GM21576 (cell line): ENCODE measurements around the gene HIVEP3.
A peak's percentile ranks its signal among the peaks of the same experiment; 100 is the strongest.

Experiments
- ATAC-seq: cut with Tn5 transposase; IDR thresholded peaks from one replicate; pipeline ENCODE4 v1.9.1; 2021; ENCODE audit warnings: mild to moderate bottlenecking, moderate library complexity; ENCODE audit not compliant: unreplicated experiment

HIVEP3 gene

DNA sequence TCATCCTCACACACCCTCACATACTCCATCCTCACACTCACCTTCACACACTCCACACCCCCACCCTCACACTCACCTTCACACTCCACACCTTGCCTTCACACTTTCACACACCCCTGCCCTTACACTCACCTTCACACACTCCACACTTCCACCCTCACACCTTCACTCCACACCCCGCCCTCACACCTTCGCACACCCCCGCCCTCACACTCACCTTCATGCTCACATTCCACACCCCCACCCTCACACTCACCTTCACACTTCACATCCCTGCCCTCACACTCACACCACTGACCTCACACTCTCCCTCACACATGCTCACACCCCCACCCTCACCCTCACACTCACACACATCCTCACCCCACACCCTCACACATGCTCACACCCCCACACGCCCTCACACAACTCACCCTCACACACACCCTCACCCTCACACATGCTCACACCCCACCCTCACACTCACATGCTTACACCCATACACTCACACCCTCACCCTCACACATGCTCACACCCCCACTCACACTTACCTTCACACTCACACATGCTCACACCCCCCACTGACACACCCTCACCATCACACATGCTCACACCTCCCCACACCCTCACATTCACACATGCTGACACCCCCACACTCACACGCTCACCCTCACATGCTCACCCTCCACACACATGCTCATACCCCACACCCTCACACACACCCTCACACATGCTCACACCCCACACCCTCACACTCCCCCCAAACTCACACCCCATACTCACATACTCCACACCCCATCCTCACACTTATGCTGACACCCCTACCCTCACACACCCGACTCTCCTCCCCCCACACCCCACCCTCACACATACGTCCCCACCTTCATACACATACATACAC is 389.8 kb downstream of the HIVEP3 start:
- no peak for ATAC-seq

DNA sequence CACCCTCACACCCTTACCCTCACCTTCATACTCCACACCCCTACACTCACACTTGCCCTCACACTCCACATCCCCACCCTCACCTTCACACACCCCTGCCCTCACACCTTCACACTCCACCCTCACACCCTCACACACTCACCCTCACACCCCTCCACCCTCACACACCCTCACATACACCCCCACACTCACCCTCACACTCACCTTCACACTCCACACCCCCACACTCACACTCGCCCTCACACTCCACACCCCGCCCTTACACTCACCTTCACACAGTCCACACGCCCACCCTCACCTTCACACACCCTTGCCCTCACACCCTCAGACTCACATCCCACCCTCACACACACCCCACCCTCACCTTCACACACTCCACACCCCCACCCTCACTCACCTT is 390.6 kb downstream of the HIVEP3 start:
- no peak for ATAC-seq

DNA sequence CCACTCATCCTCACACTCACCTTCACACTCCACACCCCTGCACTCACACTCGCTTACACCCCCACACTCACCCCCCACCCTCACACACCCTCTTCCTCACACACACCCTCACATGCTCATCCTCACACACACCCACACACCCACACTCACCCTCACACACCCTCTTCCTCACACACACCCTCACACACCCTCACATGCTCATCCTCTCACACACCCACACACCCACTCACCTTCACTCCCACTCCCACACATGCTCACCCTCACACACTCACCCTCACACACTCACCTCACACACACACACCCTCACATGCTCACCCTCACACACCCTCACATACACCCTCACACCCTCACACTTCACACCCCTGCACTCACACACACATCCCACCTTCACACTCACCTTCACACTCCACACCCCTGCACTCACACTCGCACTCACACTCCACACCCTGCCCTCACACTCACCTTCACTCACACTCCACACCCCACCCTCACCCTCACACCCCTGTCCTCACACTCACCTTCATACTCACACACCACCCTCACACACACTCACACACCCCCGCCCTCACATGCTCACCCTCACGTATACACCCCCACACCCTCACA is 391.7 kb downstream of the HIVEP3 start:
- ATAC-seq: no peak

DNA sequence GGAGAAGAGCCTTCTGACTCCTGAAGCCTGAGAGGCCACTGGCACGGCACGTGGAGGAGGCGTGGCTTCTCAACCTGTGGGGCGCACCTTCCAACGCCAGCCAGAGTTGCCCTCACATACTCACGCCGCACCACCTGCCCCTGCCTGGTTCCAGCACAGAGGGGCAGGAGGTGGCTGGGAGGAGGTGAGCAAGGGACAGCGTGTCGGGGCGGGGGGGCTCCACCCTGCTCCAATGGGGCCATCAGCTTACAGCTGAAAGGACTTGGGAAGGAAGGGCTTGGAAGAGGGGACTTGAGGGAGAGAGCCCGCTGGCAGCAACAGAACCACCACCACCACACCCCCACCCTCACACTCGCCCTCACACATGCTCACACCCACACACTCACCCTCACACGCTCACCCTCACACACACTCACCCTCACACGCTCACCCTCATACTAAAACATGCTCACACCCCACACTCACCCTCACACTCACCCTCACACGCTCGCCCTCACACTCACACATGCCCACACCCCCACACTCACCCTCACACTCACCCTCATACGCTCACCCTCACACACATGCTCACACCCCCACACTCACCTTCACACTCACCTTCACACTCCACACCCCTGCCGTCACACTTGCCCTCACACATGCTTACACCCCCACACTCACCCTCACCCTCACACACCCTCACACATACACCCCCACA is 392.7 kb downstream of the HIVEP3 start:
- ATAC-seq: no peak

DNA sequence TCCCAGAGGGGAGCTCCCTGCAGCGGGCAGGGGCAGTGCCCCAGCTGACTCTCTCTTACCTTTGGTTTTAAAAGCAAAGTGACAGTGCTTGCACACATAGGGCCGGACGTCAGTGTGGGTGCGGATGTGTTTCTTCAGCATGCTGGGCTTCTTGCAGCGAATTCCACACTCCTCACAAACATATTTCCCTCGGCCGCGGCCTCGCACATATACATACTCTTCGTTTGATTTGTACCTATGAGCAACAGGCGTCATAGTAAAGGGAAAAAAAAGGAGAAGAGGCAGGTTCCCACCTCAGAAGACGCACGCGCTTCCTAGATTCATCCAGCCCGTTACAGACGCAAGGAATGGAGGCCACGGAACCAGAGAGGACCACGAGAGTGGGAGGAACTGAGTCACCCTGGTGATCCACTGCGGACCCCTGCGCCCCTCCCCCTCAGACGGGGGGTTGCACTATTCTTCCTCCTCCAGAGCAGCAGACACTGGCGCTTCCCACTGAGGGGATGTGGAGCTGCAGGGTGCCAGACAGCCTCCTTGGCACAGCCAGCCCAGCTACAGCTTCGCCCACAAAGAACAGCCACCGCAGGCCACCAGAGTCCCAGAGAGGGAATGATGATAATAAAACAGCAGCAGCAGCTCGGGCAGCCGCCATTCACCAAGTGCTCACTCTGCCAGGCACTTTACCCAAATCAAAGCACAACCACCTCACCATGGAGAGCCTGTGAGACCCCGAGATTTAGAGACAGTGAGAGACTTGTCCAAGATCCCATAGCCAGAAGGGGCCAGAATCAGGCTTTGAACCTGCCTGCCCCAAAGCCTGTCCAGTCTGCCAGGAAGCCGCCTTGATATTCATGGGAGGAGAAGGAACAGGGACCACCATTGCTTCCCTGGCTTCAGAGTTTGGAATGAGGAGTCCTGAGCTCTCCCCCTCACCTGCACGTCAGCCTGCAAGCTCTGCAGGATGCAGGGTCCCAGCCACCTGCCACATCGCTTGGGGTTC is 393.7 kb downstream of the HIVEP3 start:
- ATAC-seq: no peak

DNA sequence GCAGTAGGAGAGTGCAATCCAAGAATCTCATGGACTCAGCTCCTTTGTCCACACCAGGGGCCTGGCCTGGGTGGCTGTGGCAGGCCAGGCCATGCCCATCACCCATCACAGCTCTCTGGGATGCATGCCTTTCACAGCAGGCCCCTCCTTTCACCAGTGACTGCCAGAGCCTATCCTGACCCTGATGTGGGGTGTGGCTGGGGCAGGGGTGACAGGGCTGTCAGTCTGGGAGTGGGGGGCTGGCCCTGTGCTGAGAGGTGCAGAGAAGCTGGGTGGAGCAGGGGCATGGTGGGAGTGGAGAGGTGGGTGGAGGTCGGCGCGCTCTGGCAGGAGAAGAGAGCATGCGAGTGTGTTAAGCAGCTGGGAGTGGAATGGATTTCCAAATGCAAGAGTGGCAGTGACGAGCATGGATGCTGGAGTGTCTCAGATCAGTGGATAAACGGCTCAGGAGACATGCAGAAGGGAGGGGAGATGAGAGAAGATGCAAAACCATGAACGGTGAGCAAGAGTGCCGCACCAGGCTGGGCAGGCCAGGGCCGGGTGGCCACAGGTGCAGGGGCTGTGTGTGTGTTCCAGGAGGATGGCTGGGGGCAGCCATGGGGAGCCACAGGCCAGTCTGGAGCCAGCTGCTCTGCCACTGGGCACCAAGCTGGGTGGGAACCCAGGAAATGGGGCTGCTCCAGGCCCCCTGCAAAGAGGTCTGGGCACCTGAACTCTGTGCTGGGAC is 394.6 kb downstream of the HIVEP3 start:
- no peak for ATAC-seq

DNA sequence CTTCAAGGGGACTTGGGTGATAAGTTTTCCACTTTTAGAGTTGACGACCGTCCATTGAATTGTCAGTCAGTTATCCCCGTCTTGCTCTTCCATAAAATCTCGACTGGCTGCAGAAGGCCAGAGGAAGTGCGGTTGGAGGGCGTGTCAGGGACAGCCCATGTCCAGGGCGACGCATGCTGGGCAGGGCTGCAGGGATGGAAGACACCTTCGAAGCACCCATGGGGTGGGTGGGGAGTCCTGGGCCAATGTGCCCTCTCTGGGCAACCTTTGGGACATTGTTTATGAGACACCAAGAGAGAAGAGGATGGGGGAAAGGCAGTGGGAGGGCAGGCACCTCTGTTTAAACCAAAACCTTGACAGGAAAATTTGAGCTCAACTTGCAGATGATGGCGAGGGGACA is 395.7 kb downstream of the HIVEP3 start:
- ATAC-seq: no peak

DNA sequence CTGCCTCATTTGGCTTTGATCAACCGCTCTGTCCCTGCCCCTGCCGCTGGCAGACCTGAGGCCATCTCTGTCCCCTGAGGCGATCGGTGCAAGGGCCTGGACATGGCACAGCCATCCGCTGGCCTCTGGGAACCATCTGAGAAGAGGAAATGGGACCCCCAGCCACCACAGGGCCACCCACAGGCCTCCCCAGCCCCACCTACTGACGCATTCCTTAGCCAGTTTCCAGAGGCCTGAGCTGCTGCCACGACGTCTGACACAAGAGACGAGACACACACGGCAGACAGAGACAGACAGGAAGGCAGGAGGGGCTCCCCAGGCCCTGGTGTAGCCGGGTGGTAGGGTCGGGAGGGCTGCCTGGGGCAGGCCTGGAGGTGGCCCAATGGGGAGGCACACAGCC is 397.0 kb downstream of the HIVEP3 start:
- no peak for ATAC-seq

DNA sequence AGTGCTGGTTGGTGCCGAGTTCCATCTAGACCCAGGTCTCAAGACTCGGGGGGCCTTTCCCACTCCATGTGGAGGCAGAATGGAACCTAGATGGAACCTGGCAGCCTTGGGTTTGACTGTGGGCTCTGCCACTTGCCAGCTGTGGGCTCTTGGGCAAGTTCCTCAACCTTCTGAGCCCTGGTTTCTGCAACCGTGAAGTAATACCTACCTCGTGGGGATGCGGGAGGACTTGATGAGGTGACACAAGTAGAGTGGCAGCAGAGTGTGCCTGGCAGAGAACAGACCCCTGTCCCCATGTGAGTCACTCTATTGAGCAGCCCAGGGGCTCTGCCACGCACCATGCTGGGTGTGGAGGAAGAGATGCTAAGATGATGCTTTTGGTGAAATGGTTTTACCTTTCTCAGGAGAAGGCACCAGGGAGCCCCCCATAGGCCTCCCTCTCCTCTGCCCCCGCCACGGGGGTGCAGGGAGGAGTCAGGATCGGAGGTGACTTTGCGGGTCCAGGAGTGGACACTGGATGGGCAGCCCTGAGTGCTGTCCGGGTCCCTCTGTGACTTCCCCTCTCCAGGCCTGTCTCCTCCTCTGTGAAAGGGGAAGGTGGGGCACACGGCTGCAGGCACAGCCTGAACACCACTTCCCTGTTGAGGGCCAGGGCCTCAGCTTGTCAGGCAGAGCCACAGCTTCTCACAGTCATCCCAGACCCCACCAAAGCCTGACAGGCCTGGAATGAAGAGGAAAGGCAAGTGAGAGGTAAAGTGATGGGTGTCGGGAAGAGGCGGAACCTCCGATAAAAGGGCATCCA is 397.6 kb downstream of the HIVEP3 start:
- no peak for ATAC-seq

DNA sequence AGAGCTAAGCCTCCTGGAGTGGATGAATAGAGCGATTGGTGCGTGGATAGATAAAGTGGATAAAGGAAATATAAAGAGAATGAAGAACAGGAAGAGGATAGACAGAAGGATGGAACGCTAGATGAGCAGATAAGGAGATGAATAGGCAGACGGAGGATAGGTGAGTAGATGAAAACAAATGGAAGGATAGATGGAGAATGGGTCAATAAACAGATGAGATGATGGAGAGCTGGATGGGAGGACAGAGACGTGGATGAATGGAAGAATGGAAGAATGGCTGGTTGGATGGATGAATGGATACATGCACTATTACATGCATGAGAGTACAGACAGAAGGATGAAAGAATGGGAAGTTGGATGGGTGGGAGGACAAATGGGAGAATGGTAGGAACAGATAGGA is 399.1 kb downstream of the HIVEP3 start:
- ATAC-seq: no peak

DNA sequence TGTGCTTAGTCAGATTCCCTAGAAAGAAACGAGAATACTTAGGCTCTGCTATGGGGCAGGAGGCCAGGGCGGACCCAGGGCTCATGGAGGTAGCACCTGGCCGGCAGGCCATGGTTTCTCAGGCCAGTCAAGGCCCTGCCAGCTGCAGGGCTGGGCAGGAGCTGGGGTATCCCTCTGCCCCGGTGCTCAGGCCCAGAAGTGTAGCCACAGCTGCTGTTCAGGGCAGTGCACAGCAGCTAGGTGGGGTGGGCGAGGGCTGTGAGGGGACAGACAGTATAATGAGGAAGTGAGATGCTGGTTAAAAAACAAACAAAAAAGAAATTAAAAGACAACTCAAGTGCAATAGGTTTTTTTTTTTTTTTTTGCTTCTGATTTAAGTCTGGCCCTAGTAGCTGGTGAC is 400.3 kb downstream of the HIVEP3 start:
- no peak for ATAC-seq

DNA sequence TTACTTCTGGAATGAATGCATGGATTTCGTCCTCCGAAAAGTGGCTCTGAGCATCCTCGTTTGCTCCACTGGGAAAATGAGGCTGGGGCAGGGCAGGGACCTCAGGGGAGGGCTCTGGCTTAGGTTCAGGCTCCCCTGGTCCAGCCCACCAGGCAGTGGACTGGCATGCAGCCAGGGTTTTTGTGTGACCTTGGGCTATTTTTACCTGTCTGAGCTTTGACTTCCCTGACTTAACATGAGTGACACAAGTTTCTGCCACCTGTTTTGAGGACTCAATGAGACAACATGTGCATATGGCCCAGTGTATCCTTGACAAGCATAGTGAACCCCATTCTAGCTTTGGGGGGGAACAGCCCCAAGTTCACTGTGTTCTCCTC is 401.7 kb downstream of the HIVEP3 start:
- ATAC-seq: no peak

DNA sequence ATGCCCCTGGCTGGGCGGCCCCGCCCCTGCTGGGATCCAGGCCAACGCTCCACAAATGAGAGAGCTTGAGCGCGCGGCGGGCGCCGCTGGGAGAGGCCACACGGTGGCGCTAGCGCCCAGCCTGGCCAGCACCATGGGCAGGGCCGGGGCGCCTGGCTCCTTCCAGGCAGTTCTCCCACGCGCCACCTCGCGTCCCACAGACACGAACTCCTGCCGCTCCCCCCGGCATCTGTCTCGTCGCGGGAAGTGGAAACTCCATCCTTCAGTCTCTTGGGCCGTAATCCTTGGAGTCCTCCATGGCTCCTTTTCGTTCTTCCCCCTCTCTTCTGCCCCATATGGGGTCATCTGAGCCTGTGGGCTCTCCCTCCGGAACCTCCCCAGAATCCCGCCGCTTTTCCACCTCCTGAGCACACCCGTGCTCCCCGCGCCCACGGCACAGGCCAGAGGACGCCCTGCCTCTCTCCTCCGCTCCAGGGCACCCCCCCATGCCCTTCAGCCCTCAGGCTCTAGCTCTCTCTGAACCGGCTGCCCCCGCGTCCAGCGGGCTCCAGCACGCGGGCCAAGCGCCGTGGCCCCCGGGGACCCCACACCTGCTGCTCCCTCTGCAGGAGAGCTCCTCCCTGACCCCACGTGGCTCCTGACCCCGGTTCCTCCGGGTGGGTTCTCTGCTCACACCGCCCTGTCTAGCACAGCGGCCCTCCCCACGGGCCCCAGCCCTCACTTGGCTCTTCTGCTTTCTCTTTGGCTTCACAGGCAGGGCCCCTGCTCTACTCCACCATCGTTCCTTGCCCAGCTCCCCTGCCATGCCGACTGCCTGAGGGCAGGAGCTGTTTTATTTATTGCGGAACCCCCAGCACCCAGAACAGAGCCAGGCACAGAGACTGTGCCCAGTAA is 402.3 kb downstream of the HIVEP3 start:
- ATAC-seq: peak; percentile 65

DNA sequence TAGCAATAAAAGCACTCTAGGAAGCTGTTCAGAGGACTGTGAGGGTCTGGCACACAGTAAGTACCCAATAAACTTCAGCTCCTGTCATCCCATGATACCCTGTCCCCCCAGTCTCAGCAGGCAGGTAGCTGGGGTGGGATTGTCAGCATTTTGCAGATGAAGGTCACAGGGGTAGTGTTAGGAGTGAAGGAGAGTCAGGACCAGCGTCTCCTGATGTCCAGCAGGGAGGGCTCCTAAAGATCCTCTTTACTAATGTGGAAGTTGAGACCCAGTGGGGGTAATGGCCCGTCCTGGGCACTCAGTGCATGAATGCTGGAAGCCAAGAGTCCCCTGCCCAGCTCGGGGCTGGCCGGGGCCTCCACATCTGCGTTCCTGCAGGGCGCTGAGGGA is 402.9 kb downstream of the HIVEP3 start:
- no peak for ATAC-seq

DNA sequence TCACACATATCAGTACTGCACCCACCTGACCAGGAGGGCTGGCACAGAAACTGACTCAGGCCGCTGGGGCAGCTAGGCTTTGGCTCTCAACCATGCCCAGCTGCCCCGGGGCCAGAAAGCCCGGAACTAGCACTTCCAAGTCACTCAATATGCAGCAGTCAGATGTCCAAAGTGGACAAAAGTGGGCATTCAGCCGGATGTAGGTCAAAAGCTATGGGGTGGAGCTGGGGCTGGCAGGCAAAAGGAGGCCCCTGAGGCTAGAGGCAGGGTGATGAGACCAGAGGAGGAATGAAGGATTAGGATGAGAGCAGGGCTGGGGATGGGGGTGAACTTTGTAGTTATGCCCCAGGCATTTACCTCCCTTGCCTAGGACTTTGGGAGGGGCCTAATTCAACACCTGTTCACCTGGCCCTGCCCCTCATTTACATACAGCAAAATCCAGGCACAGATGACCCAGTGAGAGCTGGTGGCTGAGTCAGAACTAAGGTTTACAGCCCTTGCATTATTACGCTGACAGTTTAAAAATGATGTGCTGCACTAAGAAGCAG is 403.5 kb downstream of the HIVEP3 start:
- no peak for ATAC-seq

DNA sequence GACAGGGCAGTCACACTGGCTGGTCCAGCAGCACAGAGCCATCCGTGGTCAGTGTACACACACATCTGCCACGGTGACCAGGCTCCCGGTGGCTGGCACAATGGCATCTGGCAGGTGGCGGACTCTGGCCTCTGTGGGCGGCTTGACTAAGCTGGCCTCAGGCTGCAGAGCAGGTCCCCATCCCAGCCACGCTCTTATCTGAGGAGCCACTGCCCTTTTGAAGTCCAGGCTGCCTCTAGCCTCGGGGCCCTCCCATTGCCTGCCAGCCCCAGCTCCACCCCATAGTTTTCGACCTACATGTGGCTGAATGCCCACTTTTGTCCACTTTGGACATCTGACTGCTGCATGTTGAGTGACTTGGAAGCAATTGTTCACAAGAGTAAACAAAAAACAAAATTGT is 404.3 kb downstream of the HIVEP3 start:
- no peak for ATAC-seq

DNA sequence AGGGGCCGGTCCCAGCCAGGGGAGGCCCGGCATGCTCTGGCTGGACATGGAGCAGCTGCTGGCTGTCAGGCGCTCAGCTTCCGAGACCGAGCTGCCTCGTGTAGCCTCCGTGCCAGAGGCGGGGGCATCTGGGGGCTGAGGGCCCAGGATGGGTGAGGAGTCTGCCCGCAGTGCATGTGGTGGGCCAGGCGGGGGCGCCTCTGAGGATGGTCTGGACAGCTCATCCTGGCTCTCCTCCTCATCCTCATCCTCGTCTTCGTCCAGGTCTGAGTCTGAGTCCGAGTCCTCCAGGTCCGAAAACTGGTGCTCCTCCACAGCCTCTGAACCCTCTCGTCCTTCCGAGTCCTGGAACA is 405.4 kb downstream of the HIVEP3 start:
- ATAC-seq: no peak

DNA sequence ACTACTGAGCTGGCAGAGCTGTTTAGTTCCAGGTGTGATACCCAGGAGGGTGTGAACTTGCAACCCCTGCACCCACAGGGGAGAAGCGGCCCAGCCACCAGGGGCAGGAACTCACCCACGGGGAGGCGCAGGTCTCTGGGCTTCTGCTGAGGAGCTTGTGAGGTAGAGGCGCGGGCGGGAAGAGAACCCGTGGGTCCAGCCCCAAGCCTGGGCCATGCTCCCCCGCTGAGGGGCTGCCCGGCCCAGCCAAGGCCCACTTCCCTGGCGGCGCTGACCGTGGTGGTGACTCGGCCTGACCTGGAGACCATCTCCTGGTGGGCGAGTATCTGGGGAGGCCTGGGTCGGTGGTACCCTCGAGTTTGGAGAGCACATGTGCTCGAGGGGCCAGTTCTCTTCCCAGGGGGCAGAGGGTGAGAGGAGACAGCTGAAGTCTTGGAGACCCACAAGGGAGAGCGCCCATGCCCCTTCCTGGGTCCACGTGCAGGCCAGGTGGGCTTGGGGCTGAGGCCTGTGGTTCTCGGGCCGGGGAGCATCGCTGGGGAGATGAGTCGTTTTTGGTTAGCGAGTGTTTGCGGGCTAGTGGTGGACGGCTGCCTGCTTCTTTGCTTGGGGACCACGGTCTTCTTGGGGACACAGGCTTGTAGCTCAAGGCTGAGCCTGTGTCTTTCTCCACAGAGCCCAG is 405.9 kb downstream of the HIVEP3 start:
- no peak for ATAC-seq
